Lower leg skin (tissue), 3 donors: ENCODE data around the gene GPR26.

ENCODE experiments used
- POLR2A ChIP-seq, 2 donors: fragments of 450-650 bp; IDR thresholded peaks; one replicate each; pipeline ENCODE4 v1.6.1; 2016 to 2017; ENCODE audit warnings: antibody characterized with exemption in 2 of 2, mild to moderate bottlenecking in 1 of 2, moderate library complexity in 1 of 2
- TF ChIP-seq, protein P1 (sequence below), 3 donors: fragments of 450-650 bp; IDR thresholded peaks; one replicate each; pipeline ENCODE4 v1.5.1; 2016; ENCODE audit warnings: antibody characterized with exemption in 3 of 3, mild to moderate bottlenecking in 3 of 3, moderate library complexity in 2 of 3

DNA sequence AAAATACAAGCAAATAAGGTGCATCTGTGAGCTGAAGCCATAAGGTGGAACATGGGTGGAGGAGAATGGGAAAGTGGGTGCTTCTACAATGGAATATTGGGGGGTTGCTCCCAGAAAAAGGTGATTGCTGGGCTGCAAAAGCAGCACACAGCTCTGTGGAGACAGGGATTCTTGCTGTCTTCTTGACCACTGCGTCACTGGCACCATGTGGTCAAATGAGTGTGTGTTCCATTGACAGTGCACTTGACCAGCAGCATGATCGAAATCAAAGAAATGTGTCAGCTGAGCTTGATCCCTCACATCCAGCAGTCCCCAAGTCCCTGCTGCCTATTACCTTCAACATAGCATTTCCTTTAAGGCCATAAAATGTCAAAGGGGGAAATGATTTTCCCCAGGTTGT, 56.2 kb downstream of the GPR26 start:
- no peak for TF ChIP-seq POLR2A (IDR thresholded peaks at IDR 0.05)
- TF ChIP-seq, protein P1, sequence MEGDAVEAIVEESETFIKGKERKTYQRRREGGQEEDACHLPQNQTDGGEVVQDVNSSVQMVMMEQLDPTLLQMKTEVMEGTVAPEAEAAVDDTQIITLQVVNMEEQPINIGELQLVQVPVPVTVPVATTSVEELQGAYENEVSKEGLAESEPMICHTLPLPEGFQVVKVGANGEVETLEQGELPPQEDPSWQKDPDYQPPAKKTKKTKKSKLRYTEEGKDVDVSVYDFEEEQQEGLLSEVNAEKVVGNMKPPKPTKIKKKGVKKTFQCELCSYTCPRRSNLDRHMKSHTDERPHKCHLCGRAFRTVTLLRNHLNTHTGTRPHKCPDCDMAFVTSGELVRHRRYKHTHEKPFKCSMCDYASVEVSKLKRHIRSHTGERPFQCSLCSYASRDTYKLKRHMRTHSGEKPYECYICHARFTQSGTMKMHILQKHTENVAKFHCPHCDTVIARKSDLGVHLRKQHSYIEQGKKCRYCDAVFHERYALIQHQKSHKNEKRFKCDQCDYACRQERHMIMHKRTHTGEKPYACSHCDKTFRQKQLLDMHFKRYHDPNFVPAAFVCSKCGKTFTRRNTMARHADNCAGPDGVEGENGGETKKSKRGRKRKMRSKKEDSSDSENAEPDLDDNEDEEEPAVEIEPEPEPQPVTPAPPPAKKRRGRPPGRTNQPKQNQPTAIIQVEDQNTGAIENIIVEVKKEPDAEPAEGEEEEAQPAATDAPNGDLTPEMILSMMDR (IDR thresholded peaks at IDR 0.05): no peak
